H1 (cell line): ENCODE data around the gene ENPP1. TPM values are rescaled to one million over a fixed set of nuclear protein-coding genes. Genes with fewer than 3 reads are reported as not detected.

ENCODE experiments used
- CTCF ChIA-PET: fragments of 300-600 bp; sonication (Branson Sonifier 250); formaldehyde crosslinking; loops from one replicate; lab custom pipeline; 2021; ENCODE audit not compliant: partially characterized antibody; lab: Charles Lee
- POLR2A ChIA-PET: fragments of 300-600 bp; sonication (Branson Sonifier 250); formaldehyde crosslinking; loops from one replicate; lab custom pipeline; 2021; ENCODE audit warnings: inconsistent platforms; ENCODE audit not compliant: partially characterized antibody; lab: Charles Lee
- DNase-seq, 2 experiments: peaks; one replicate each; pipeline versions ENCODE4 v3.0.0 to v3.0.0-alpha.2; 2010 to 2022; ENCODE audit warnings: low spot score in 2 of 2, low read depth in 1 of 2, mixed read lengths in 1 of 2
- FAIRE-seq: peaks from 2 replicates; lab custom pipeline; 2011; peaks lifted over from hg19 to GRCh38; lab: Jason Lieb, UNC
- H2AFZ ChIP-seq: 2 replicates; pipeline ENCODE4 v1.8.1; 2012; ENCODE audit warnings: low read length, inconsistent platforms
- H2AK5ac ChIP-seq: 2 replicates; pipeline ENCODE4 v1.6.1; 2013; ENCODE audit warnings: low read depth, low read length
- H2BK120ac ChIP-seq: replicated peaks from 2 replicates; pipeline ENCODE3; 2013; ENCODE audit warnings: low read depth, low read length, inconsistent platforms
- H2BK12ac ChIP-seq: 2 replicates; pipeline ENCODE4 v1.6.1; 2013; ENCODE audit warnings: low read depth, low read length
- H2BK15ac ChIP-seq: 2 replicates; pipeline ENCODE4 v1.6.1; 2013; ENCODE audit warnings: low read length
- H2BK20ac ChIP-seq: 2 replicates; pipeline ENCODE4 v1.6.1; 2013; ENCODE audit warnings: low read length
- H2BK5ac ChIP-seq: 2 replicates; pipeline ENCODE4 v1.6.1; 2013; ENCODE audit warnings: low read depth, low read length
- H3K14ac ChIP-seq: 2 replicates; pipeline ENCODE4 v1.6.1; 2013; ENCODE audit warnings: inconsistent platforms; ENCODE audit not compliant: insufficient read length
- H3K18ac ChIP-seq: 2 replicates; pipeline ENCODE4 v1.6.1; 2013; ENCODE audit warnings: low read length; ENCODE audit errors: extremely low read depth
- H3K23ac ChIP-seq: 2 replicates; pipeline ENCODE4 v1.6.1; 2013; ENCODE audit warnings: inconsistent platforms; ENCODE audit not compliant: insufficient read length
- H3K23me2 ChIP-seq: 2 replicates; pipeline ENCODE4 v1.6.1; 2013; ENCODE audit warnings: low read depth, low read length
- H3K27ac ChIP-seq: 2 replicates; pipeline ENCODE4 v1.6.1; 2011; ENCODE audit warnings: low read depth, low read length, inconsistent platforms
- H3K27me3 ChIP-seq, 4 experiments: replicated peaks in 1 of 4; 1 replicate in 1 of 4; 2 replicates in 3 of 4; pipeline versions ENCODE4 v1.6.1 to v1.8.1; 2011 to 2013; ENCODE audit warnings: low read length in 3 of 4, mild to moderate bottlenecking in 3 of 4, inconsistent platforms in 2 of 4, mixed read lengths in 2 of 4, moderate library complexity in 1 of 4; ENCODE audit not compliant: control insufficient read depth in 3 of 4, insufficient read depth in 3 of 4; ENCODE audit errors: extremely low read depth in 1 of 4
- H3K36me3 ChIP-seq, 4 experiments: 2 replicates each; pipeline versions ENCODE4 v1.6.1 to v1.8.1; 2011 to 2013; ENCODE audit warnings: mild to moderate bottlenecking in 4 of 4, low read length in 3 of 4, moderate library complexity in 2 of 4, control low read depth in 1 of 4, inconsistent platforms in 1 of 4; ENCODE audit not compliant: insufficient read depth in 4 of 4, control insufficient read depth in 2 of 4
- H3K4ac ChIP-seq: replicated peaks from 2 replicates; pipeline ENCODE3; 2013; ENCODE audit warnings: low read length, low read depth, mixed read lengths, inconsistent platforms; ENCODE audit not compliant: insufficient read length
- H3K4me1 ChIP-seq, 4 experiments: replicated peaks in 1 of 4; 1 replicate in 1 of 4; 2 replicates in 3 of 4; pipeline versions ENCODE4 v1.6.1 to v1.8.1; 2011 to 2013; ENCODE audit warnings: low read length in 3 of 4, inconsistent platforms in 2 of 4, mixed read lengths in 1 of 4; ENCODE audit not compliant: insufficient read depth in 4 of 4, control insufficient read depth in 3 of 4
- H3K4me2 ChIP-seq, 2 experiments: 2 replicates each; pipeline versions ENCODE4 v1.6.1 to v1.8.1; 2011 to 2013; ENCODE audit warnings: low read depth in 2 of 2, low read length in 2 of 2, control low read depth in 1 of 2, inconsistent platforms in 1 of 2, mild to moderate bottlenecking in 1 of 2; ENCODE audit not compliant: insufficient read depth in 1 of 2
- H3K4me3 ChIP-seq, 4 experiments: fragments of 200-600, 300-600 bp in 1 of 4; sonication (generic), shearing (Covaris generic), sonication (Bioruptor Twin) in 1 of 4; 2 replicates each; pipeline versions ENCODE4 v1.5.1 to v1.8.1; 2011 to 2016; ENCODE audit warnings: low read length in 4 of 4, low read depth in 3 of 4, control low read depth in 2 of 4, inconsistent platforms in 2 of 4, mild to moderate bottlenecking in 2 of 4, mixed read lengths in 1 of 4, moderate library complexity in 1 of 4; ENCODE audit not compliant: insufficient read depth in 2 of 4; ENCODE audit errors: extremely low read depth in 1 of 4
- H3K56ac ChIP-seq: replicated peaks from 2 replicates; pipeline ENCODE3; 2013; ENCODE audit warnings: low read depth, mild to moderate bottlenecking, mixed read lengths, low read length, inconsistent platforms; ENCODE audit not compliant: insufficient read length
- H3K79me1 ChIP-seq: 2 replicates; pipeline ENCODE4 v1.6.1; 2013; ENCODE audit warnings: low read depth, low read length, control low read depth
- H3K79me2 ChIP-seq, 2 experiments: 2 replicates each; pipeline versions ENCODE4 v1.6.1 to v1.8.1; 2012 to 2013; ENCODE audit warnings: low read length in 2 of 2, mild to moderate bottlenecking in 2 of 2, inconsistent platforms in 1 of 2; ENCODE audit not compliant: insufficient read depth in 2 of 2, control insufficient read depth in 1 of 2
- H3K9ac ChIP-seq, 4 experiments: replicated peaks in 1 of 4; 1 replicate in 1 of 4; 2 replicates in 3 of 4; pipeline versions ENCODE4 v1.6.1 to v1.8.1; 2011 to 2013; ENCODE audit warnings: low read depth in 3 of 4, low read length in 3 of 4, control low read depth in 2 of 4, mild to moderate bottlenecking in 2 of 4, moderate library complexity in 2 of 4, inconsistent platforms in 1 of 4; ENCODE audit errors: extremely low read depth in 1 of 4
- H3K9me3 ChIP-seq, 2 experiments: 2 replicates each; pipeline versions ENCODE4 v1.6.1 to v1.8.1; 2012 to 2013; ENCODE audit warnings: mild to moderate bottlenecking in 2 of 2, moderate library complexity in 2 of 2, control low read depth in 1 of 2, inconsistent platforms in 1 of 2, low read depth in 1 of 2, low read length in 1 of 2, mixed read lengths in 1 of 2; ENCODE audit not compliant: insufficient read depth in 2 of 2
- H4K20me1 ChIP-seq, 2 experiments: replicated peaks in 1 of 2; 2 replicates each; pipeline versions ENCODE3 to v1.8.1; 2011 to 2013; ENCODE audit warnings: inconsistent platforms in 2 of 2, low read length in 2 of 2, mild to moderate bottlenecking in 1 of 2; ENCODE audit not compliant: insufficient read depth in 2 of 2, control insufficient read depth in 1 of 2
- H4K5ac ChIP-seq: 2 replicates; pipeline ENCODE4 v1.6.1; 2013; ENCODE audit warnings: low read length, low read depth, mixed read lengths, inconsistent platforms; ENCODE audit not compliant: insufficient read length
- H4K8ac ChIP-seq: 2 replicates; pipeline ENCODE4 v1.8.0; 2013; ENCODE audit warnings: mild to moderate bottlenecking, moderate library complexity, low read length, inconsistent platforms; ENCODE audit not compliant: insufficient read depth; ENCODE audit errors: extremely low read depth
- H4K91ac ChIP-seq: replicated peaks from 2 replicates; pipeline ENCODE3; 2013; ENCODE audit warnings: low read length, mixed read lengths, inconsistent platforms; ENCODE audit not compliant: insufficient read length
- BCL11A ChIP-seq, 2 experiments: IDR thresholded peaks; one replicate each; pipeline ENCODE4 v1.6.1; 2011; ENCODE audit warnings: low read depth in 2 of 2, low read length in 2 of 2, mild to moderate bottlenecking in 2 of 2
- BRCA1 ChIP-seq: IDR thresholded peaks from 2 replicates; pipeline ENCODE4 v1.6.1; 2012; ENCODE audit warnings: low read depth, low read length, improper control_type of control experiment
- CTCF ChIP-seq, 3 experiments: IDR thresholded peaks; 1 replicate in 2 of 3; 2 replicates in 1 of 3; pipeline versions ENCODE4 v1.5.1 to v1.6.1; 2011; ENCODE audit warnings: low read length in 3 of 3, mild to moderate bottlenecking in 3 of 3, inconsistent platforms in 2 of 3, low read depth in 1 of 3, moderate library complexity in 1 of 3; ENCODE audit not compliant: insufficient read depth in 1 of 3; ENCODE audit errors: control extremely low read depth in 1 of 3
- JUN ChIP-seq: IDR thresholded peaks from 2 replicates; pipeline ENCODE4 v1.6.1; 2011; ENCODE audit warnings: low read depth, mild to moderate bottlenecking, improper control_type of control experiment, low read length
- RAD21 ChIP-seq, 2 experiments: IDR thresholded peaks in 1 of 2; conservative IDR thresholded peaks in 1 of 2; 2 replicates each; pipeline ENCODE4 v1.6.1; 2011; ENCODE audit warnings: low read depth in 2 of 2, low read length in 2 of 2, improper control_type of control experiment in 1 of 2, inconsistent platforms in 1 of 2, mild to moderate bottlenecking in 1 of 2, moderate library complexity in 1 of 2
- WGBS, 2 experiments: shearing (Covaris generic) in 1 of 2; methylation state at CpG; one replicate each; pipeline versions ENCODE4 v1.1.6 to v1.1.7; 2013 to 2015; ENCODE audit warnings: low lambda C conversion rate in 2 of 2, mixed read lengths in 2 of 2, inconsistent platforms in 1 of 2, low coverage in 1 of 2, missing lambda C conversion rate in 1 of 2; ENCODE audit not compliant: insufficient replicate concordance in 2 of 2, insufficient coverage in 1 of 2, insufficient read length in 1 of 2; ENCODE audit errors: extremely low coverage in 1 of 2, missing lambda C conversion rate in 1 of 2; 5-methylcytosine and 5-hydroxymethylcytosine counted together
- polyA plus RNA-seq, 7 experiments: library from polyadenylated mRNA; depleted of rRNA in 3 of 7; stranded (reverse) in 5 of 7; unstranded in 2 of 7; fragments of >200 nt in 5 of 7; fragments of 200-250 nt in 2 of 7; gene quantifications; 1 replicate in 5 of 7; 2 replicates in 1 of 7; 4 replicates in 1 of 7; pipeline versions ENCODE4 v1.2.1 to v1.2.3, GENCODE V29; 2011 to 2013; ENCODE audit warnings: missing spikeins in 2 of 7, mixed read lengths in 2 of 7
- total RNA-seq: library from RNA; stranded (reverse); fragmentation: NEBNext Ultra II Directional; extraction: Animal tissue kit (Norgen Biotek cat#: 25700); gene quantifications from 2 replicates; pipeline ENCODE4 v1.2.1, GENCODE V29; 2021

The ENPP1 gene
- total and polyA plus RNA-seq, 2 of the 8 experiments (the other 6 are each of a cell fraction or from before 2014, with no cell fraction given) = 10.1 to 39.1 TPM

- Histone ChIP-seq H3K79me1 (no peaks in the 10 kb centered on the region), H4K5ac (no peak overlapping the region), H2BK120ac (no peak overlapping the region), H3K14ac (no peak overlapping the region), H3K36me3 (no peaks in the 10 kb centered on the region), H4K20me1 (no peaks in the 10 kb centered on the region), H4K8ac (no peak overlapping the region), H3K4ac (no peak overlapping the region), H2AK5ac (no peak overlapping the region), H3K4me2 (no peak overlapping the region), H2BK15ac (no peak overlapping the region), H3K79me2 (no peaks in the 10 kb centered on the region), H3K23me2 (no peaks in the 10 kb centered on the region), H3K4me3 (no peak overlapping the region), H3K4me1 (peaks cover 0 to 3% (median 0%) of the 10 kb centered on the region in 4 experiments; a peak in 1 of 7 replicates), H2AFZ (0 out of 2 replicates have a peak overlapping the region, but pooled peaks have one; percentile 45), H3K27me3 (0 out of 7 replicates have a peak, but pooled peaks cover 0 to 3% (median 0%) of the 10 kb centered on the region in 4 experiments), H2BK20ac (no peak overlapping the region), H2BK12ac (no peak overlapping the region; the same call in 1 of the 2 replicates), H3K56ac (no peak overlapping the region), H4K91ac (no peak overlapping the region), H2BK5ac (no peak overlapping the region), H3K18ac (no peak overlapping the region), H3K9ac (no peak overlapping the region), H3K9me3 (no peaks in the 10 kb centered on the region), H3K27ac (no peak overlapping the region), H3K23ac (no peak overlapping the region)
- no peak for FAIRE-seq
- DNase-seq = no peak
- 95% methylated on average over 1 of the region's 1 CpG; no CpG with 5 or more reads in 1 of the 2 experiments for WGBS, 2 experiments
- POLR2A ChIA-PET = interaction anchor here (1.5 kb wide), 1 partner anchor 132 kb away, joined by 3 read pairs; no protein-coding TSS in a partner anchor
- TF ChIP-seq CTCF (IDR thresholded peaks at IDR 0.05; ENCODE audit: control extremely low read depth in 1 of 3, insufficient read depth in 1 of 3, low read depth in 1 of 3, low read length in 3 of 3) = peak in 2 of 3 experiments; percentile 27 to 31; a peak in 2 of 4 replicates
- no peak for TF ChIP-seq BRCA1
- TF ChIP-seq JUN = no peak
- TF ChIP-seq BCL11A (IDR thresholded peaks at IDR 0.05; ENCODE audit: low read depth in 2 of 2, low read length in 2 of 2) = no peak
- peak; percentile 60 to 65 for TF ChIP-seq RAD21 (IDR thresholded peaks at IDR 0.05 in 1 of 2, conservative IDR thresholded peaks at IDR 0.05 in 1 of 2; ENCODE audit: low read depth in 2 of 2, low read length in 2 of 2)
- CTCF ChIA-PET = interaction anchor here (0.8 to 3.7 kb wide), 9 partner anchors 10 to 132 kb away, joined by 3 to 18 read pairs (median 4); partner anchors contain the start of gene ENPP1
Observed at GRCh38 chr6:131782764-131783163, 25.1 kb upstream of the ENPP1 start.
